Activated naive CD4-positive, alpha-beta T cell treated with anti-CD3 and anti-CD28 coated beads, Interleukin-2, amount 10 ng/mL, durations not matched to agents 7 days and 5 days (primary cell): ENCODE measurements around the gene SLC26A5.

Source experiments
- CTCF ChIA-PET: fragments of 350-600 bp; sonication (Branson Sonifier 250); formaldehyde crosslinking; loops from one replicate; lab custom pipeline; 2021; ENCODE audit warnings: antibody characterized with exemption; lab: Charles Lee
- DNase-seq: peaks from one replicate; pipeline ENCODE4 v3.0.0-alpha.2; 2020
- H3K27ac Mint-ChIP-seq: one replicate; pipeline ENCODE4 v1.8.0; 2021; ENCODE audit warnings: mild to moderate bottlenecking, moderate library complexity, mixed read lengths
- H3K27me3 Mint-ChIP-seq: one replicate; pipeline ENCODE4 v1.8.0; 2021; ENCODE audit warnings: mild to moderate bottlenecking, mixed read lengths
- H3K36me3 Mint-ChIP-seq: one replicate; pipeline ENCODE4 v1.8.0; 2021; ENCODE audit warnings: mixed read lengths
- H3K4me1 Mint-ChIP-seq: one replicate; pipeline ENCODE4 v1.8.0; 2021; ENCODE audit warnings: mixed read lengths
- H3K4me3 Mint-ChIP-seq: one replicate; pipeline ENCODE4 v1.8.0; 2021; ENCODE audit warnings: mild to moderate bottlenecking, moderate library complexity, mixed read lengths
- H3K9me3 Mint-ChIP-seq: one replicate; pipeline ENCODE4 v1.8.0; 2021; ENCODE audit warnings: mixed read lengths

Gene SLC26A5

GRCh38 chr7:103346396-103346795 is 99.6 kb downstream of the SLC26A5 start:
- CTCF ChIA-PET = no interaction called here
- Mint-ChIP-seq H3K4me3 (no peak overlapping the region), H3K9me3 (no peaks in the 10 kb centered on the region), H3K27me3 (no peaks in the 10 kb centered on the region), H3K27ac (no peak overlapping the region), H3K4me1 (peaks cover 61% of the 10 kb centered on the region), H3K36me3 (peaks cover 24% of the 10 kb centered on the region)
- DNase-seq = no peak

- CTCF ChIA-PET = no interaction called here
- H3K27me3 Mint-ChIP-seq = no peaks in the 10 kb centered on the region
- H3K4me3 Mint-ChIP-seq = peak within 1 kb of the TSS; percentile 97
- H3K36me3 Mint-ChIP-seq = peaks cover 30% of the 10 kb centered on the region
- peak; percentile 90 for DNase-seq
- H3K27ac Mint-ChIP-seq = peak within 1 kb of the TSS; percentile 96
- no peaks in the 10 kb centered on the region for H3K9me3 Mint-ChIP-seq
- peaks cover 57% of the 10 kb centered on the region for H3K4me1 Mint-ChIP-seq
Measured at GRCh38 chr7:103344453-103345149, 101.4 kb downstream of the SLC26A5 start, which contains the start of gene DNAJC2. Gene DNAJC2 (minus strand): TSS chr7:103344767. CDS start chr7:103344622, 145 bp downstream.

- Mint-ChIP-seq H3K9me3 (no peaks in the 10 kb centered on the region), H3K27ac (peak overlapping the region; percentile 96), H3K36me3 (peaks cover 36% of the 10 kb centered on the region), H3K4me3 (peak overlapping the region; percentile 97), H3K27me3 (no peaks in the 10 kb centered on the region), H3K4me1 (peaks cover 55% of the 10 kb centered on the region)
- CTCF ChIA-PET = no interaction called here
- DNase-seq = peak; percentile 47
Measured at GRCh38 chr7:103343758-103344452, 102.1 kb downstream of the SLC26A5 start.

GRCh38 chr7:103343332-103343731 is 102.7 kb downstream of the SLC26A5 start:
- Mint-ChIP-seq H3K4me3 (peak overlapping the region; percentile 97), H3K4me1 (peaks cover 51% of the 10 kb centered on the region), H3K27ac (peak overlapping the region; percentile 96), H3K36me3 (peaks cover 34% of the 10 kb centered on the region), H3K9me3 (no peaks in the 10 kb centered on the region), H3K27me3 (no peaks in the 10 kb centered on the region)
- no peak for DNase-seq
- CTCF ChIA-PET = interaction anchor here (1.5 kb wide), 1 partner anchor 13 kb away, joined by 3 read pairs; no protein-coding TSS in a partner anchor

- peaks cover 41% of the 10 kb centered on the region for H3K4me1 Mint-ChIP-seq
- CTCF ChIA-PET = no interaction called here
- no peak overlapping the region for H3K27ac Mint-ChIP-seq
- no peak for DNase-seq
- no peaks in the 10 kb centered on the region for H3K27me3 Mint-ChIP-seq
- peaks cover 45% of the 10 kb centered on the region for H3K36me3 Mint-ChIP-seq
- no peaks in the 10 kb centered on the region for H3K9me3 Mint-ChIP-seq
- H3K4me3 Mint-ChIP-seq = no peak overlapping the region
Measured at GRCh38 chr7:103341466-103341865, 104.5 kb downstream of the SLC26A5 start.

DNA sequence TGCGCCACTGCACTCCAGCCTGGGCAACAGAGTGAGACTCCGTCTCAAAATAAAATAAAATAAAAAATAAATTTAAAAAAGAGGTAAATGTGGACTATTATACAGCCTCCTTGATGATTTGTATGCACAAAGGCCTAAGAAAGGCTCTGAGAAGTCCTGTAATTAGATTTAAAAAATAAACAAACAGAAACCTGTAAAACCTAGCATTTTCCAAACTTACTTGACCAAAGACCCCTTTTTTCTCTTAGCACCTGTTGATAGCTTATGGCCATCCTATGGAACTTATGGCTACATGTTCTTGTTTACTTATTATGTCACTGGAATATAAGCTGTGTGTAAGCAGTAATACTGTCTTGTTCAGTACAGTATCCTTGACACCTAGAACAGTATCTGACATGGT is 107.1 kb downstream of the SLC26A5 start:
- H3K27ac Mint-ChIP-seq = no peak overlapping the region
- no peaks in the 10 kb centered on the region for H3K27me3 Mint-ChIP-seq
- H3K4me3 Mint-ChIP-seq = no peak overlapping the region
- DNase-seq = no peak
- CTCF ChIA-PET = no interaction called here
- H3K4me1 Mint-ChIP-seq = peaks cover 26% of the 10 kb centered on the region
- no peaks in the 10 kb centered on the region for H3K9me3 Mint-ChIP-seq
- H3K36me3 Mint-ChIP-seq = peaks cover 51% of the 10 kb centered on the region

DNA sequence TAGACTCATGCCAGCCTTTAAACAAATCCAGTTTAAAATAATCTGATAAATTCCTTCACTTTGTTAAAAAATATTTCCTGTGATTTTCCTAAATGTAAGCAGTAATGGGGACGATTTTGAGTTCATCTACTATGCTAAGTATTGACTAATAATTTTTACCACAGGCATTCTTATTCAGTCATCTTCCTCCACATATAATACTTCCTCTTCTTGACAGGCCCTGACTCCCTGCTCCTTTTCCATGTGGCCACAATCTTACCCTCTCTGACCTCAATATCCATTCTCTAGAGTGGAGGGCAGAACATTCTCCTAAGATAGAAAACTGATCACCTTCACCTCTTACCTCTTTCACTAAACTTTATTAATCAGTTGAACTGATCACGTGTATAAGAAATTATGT is 109.2 kb downstream of the SLC26A5 start:
- Mint-ChIP-seq H3K36me3 (peaks cover 57% of the 10 kb centered on the region), H3K9me3 (no peaks in the 10 kb centered on the region), H3K4me3 (no peak overlapping the region), H3K27ac (peak overlapping the region; percentile 12), H3K4me1 (peaks cover 14% of the 10 kb centered on the region), H3K27me3 (no peaks in the 10 kb centered on the region)
- no peak for DNase-seq
- CTCF ChIA-PET = no interaction called here

- Mint-ChIP-seq H3K9me3 (no peaks in the 10 kb centered on the region), H3K4me3 (no peak overlapping the region), H3K36me3 (peaks cover 32% of the 10 kb centered on the region), H3K27ac (no peak overlapping the region), H3K4me1 (no peaks in the 10 kb centered on the region), H3K27me3 (no peaks in the 10 kb centered on the region)
- CTCF ChIA-PET = no interaction called here
- no peak for DNase-seq
Measured at GRCh38 chr7:103325744-103326143, 120.3 kb downstream of the SLC26A5 start.
